ENCODE data around the gene AJUBA.

The AJUBA gene

GRCh38 chr14:22932146-22932545 lies 50.2 kb downstream of the AJUBA start:
- no peak overlapping the region for H3K4me3 ChIP-seq (ENCODE audit: low read depth, low read length)
- no peak for DNase-seq (ENCODE audit: low read depth)
- TF ChIP-seq, protein P1, sequence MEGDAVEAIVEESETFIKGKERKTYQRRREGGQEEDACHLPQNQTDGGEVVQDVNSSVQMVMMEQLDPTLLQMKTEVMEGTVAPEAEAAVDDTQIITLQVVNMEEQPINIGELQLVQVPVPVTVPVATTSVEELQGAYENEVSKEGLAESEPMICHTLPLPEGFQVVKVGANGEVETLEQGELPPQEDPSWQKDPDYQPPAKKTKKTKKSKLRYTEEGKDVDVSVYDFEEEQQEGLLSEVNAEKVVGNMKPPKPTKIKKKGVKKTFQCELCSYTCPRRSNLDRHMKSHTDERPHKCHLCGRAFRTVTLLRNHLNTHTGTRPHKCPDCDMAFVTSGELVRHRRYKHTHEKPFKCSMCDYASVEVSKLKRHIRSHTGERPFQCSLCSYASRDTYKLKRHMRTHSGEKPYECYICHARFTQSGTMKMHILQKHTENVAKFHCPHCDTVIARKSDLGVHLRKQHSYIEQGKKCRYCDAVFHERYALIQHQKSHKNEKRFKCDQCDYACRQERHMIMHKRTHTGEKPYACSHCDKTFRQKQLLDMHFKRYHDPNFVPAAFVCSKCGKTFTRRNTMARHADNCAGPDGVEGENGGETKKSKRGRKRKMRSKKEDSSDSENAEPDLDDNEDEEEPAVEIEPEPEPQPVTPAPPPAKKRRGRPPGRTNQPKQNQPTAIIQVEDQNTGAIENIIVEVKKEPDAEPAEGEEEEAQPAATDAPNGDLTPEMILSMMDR (conservative IDR thresholded peaks at IDR 0.05; ENCODE audit: low read depth, low read length) = no peak

DNA sequence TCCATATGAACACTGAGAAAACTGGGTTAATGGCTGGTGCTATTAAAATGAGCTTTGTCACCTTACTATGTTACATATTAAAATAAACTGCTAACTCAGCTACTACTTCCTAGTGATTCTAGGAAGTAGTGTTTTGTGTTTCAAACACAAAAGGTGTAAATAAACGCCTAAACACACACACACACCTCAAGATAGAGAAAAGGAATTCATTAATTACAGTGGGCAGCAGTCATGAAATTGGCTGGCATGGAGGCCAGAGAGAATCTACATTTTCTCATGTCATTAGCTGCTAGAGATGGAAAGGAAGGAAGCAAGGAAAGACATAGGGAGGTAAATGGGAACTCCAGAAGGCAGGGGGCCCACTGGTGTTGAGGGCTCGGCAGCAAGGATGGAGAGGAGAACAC lies 52.4 kb downstream of the AJUBA start:
- peak overlapping the region; percentile 58 for H3K4me3 ChIP-seq (ENCODE audit: low read depth, low read length)
- TF ChIP-seq, protein P1 (conservative IDR thresholded peaks at IDR 0.05; ENCODE audit: low read depth, low read length) = no peak
- DNase-seq (ENCODE audit: low read depth) = no peak

GRCh38 chr14:22929104-22929960 lies 53.0 kb downstream of the AJUBA start, which contains the start of gene PRMT5:
PRMT5 (minus strand) TSS chr14:22929376; CDS start chr14:22929361, 15 bp downstream.
- peak; percentile 100 for DNase-seq (ENCODE audit: low read depth)
- H3K4me3 ChIP-seq (ENCODE audit: low read depth, low read length) = peak within 1 kb of the TSS; percentile 100
- TF ChIP-seq, protein P1 (conservative IDR thresholded peaks at IDR 0.05; ENCODE audit: low read depth, low read length) = no peak

GRCh38 chr14:22928237-22929103 lies 53.9 kb downstream of the AJUBA start:
- TF ChIP-seq, protein P1 (conservative IDR thresholded peaks at IDR 0.05; ENCODE audit: low read depth, low read length) = no peak
- DNase-seq (ENCODE audit: low read depth) = peak; percentile 16
- H3K4me3 ChIP-seq (ENCODE audit: low read depth, low read length) = peak overlapping the region; percentile 100

GRCh38 chr14:22926316-22926715 lies 56.0 kb downstream of the AJUBA start:
- H3K4me3 ChIP-seq (ENCODE audit: low read depth, low read length) = no peak overlapping the region
- DNase-seq (ENCODE audit: low read depth) = no peak
- TF ChIP-seq, protein P1 (conservative IDR thresholded peaks at IDR 0.05; ENCODE audit: low read depth, low read length) = no peak

GRCh38 chr14:22925513-22925912 lies 56.8 kb downstream of the AJUBA start:
- no peak for DNase-seq (ENCODE audit: low read depth)
- no peak overlapping the region for H3K4me3 ChIP-seq (ENCODE audit: low read depth, low read length)
- TF ChIP-seq, protein P1 (conservative IDR thresholded peaks at IDR 0.05; ENCODE audit: low read depth, low read length) = no peak
